Cardiac muscle cell (in vitro differentiated cells and primary cell): Measurements from ENCODE around the gene NUTF2. TPM values are rescaled to one million over a fixed set of nuclear protein-coding genes. Genes with fewer than 3 reads are reported as not detected.

ENCODE experiments used
- DNase-seq, 2 donors: peaks; one replicate each; pipeline versions ENCODE4 v3.0.0 to v3.0.0-alpha.2; 2010 to 2017; ENCODE audit warnings: low read depth in 1 of 2, low spot score in 1 of 2
- H3K27ac ChIP-seq: fragments of 200-600 bp; sonication (generic); 2 replicates; pipeline ENCODE4 v1.5.1; 2016
- H3K27me3 ChIP-seq: fragments of 200-600 bp; sonication (generic); 2 replicates; pipeline ENCODE4 v1.6.0; 2016; ENCODE audit warnings: control low read depth
- H3K36me3 ChIP-seq: fragments of 200-600 bp; sonication (generic); 2 replicates; pipeline ENCODE4 v1.5.1; 2016; ENCODE audit warnings: control low read depth
- H3K4me1 ChIP-seq: fragments of 200-600 bp; sonication (generic); 2 replicates; pipeline ENCODE4 v1.8.1; 2017; ENCODE audit warnings: low read depth, mild to moderate bottlenecking, mixed run types
- H3K4me3 ChIP-seq: fragments of 200-600 bp; sonication (generic); 2 replicates; pipeline ENCODE4 v1.5.1; 2016; ENCODE audit warnings: mild to moderate bottlenecking
- H3K9me3 ChIP-seq: fragments of 200-600 bp; sonication (generic); 2 replicates; pipeline ENCODE4 v1.5.1; 2017; ENCODE audit warnings: low read depth, mild to moderate bottlenecking, control low read depth
- polyA plus RNA-seq: library from polyadenylated mRNA; unstranded; fragments of >200 nt; fragmentation: Nextera tagmentation; extraction: Ambion mirVana; gene quantifications from 2 replicates; pipeline ENCODE4 v1.2.1, GENCODE V29; 2016
- total RNA-seq: library from RNA; depleted of rRNA; stranded (reverse); fragments of >200 nt; gene quantifications from 2 replicates; pipeline ENCODE4 v1.2.3, GENCODE V29; 2016
- TF ChIP-seq, protein P1 (sequence below): IDR thresholded peaks from 2 replicates; pipeline ENCODE4 v1.5.1; 2012; ENCODE audit warnings: low read depth, mild to moderate bottlenecking, low read length

The NUTF2 gene
- total and polyA plus RNA-seq, 2 experiments from 2014 or later, result 77.6 to 235 TPM

DNA sequence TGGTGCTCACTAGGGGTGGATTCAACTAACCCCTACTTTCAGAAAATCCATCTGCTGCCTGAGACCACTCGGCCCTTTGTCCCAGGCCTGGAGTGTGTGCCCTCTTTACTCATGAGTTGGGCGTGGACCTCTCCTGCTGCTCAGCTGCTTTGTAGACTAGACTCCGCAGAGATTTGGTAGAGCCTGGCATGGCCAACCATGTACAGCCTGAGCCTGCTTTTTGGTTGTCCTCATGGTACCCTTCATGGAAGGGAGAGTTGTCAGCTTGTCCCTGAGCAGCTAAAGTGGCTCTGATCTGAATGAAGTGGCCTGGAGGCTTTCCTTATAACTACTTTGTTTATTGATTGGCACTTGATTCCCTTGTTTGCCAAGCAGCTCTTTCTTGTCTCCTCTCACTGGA, 27.6 kb downstream of the NUTF2 start:
- no peak for DNase-seq
- H3K4me3 ChIP-seq, result no peak overlapping the region
- no peaks in the 10 kb centered on the region for H3K27me3 ChIP-seq
- H3K4me1 ChIP-seq, result peaks cover 4% of the 10 kb centered on the region
- TF ChIP-seq, protein P1, sequence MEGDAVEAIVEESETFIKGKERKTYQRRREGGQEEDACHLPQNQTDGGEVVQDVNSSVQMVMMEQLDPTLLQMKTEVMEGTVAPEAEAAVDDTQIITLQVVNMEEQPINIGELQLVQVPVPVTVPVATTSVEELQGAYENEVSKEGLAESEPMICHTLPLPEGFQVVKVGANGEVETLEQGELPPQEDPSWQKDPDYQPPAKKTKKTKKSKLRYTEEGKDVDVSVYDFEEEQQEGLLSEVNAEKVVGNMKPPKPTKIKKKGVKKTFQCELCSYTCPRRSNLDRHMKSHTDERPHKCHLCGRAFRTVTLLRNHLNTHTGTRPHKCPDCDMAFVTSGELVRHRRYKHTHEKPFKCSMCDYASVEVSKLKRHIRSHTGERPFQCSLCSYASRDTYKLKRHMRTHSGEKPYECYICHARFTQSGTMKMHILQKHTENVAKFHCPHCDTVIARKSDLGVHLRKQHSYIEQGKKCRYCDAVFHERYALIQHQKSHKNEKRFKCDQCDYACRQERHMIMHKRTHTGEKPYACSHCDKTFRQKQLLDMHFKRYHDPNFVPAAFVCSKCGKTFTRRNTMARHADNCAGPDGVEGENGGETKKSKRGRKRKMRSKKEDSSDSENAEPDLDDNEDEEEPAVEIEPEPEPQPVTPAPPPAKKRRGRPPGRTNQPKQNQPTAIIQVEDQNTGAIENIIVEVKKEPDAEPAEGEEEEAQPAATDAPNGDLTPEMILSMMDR, result no peak
- H3K36me3 ChIP-seq, result peaks cover 43% of the 10 kb centered on the region
- no peaks in the 10 kb centered on the region for H3K9me3 ChIP-seq
- no peak overlapping the region for H3K27ac ChIP-seq

DNA sequence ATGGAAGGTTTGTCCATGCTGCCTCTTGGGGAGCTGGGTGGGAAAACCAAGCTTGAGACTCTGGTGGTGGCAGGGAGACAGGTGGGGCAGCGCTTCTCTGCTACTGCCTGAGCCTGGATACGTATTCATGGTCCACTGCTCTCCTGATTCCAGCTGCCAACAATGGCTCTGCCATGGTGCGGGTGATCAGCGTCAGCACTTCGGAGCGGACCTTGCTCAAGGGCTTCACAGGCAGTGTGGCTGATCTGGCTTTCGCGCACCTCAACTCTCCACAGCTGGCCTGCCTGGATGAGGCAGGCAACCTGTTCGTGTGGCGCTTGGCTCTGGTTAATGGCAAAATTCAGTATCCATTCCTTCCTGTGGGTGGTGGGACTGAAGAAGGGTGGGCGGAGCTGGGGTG, 30.3 kb downstream of the NUTF2 start:
- H3K4me3 ChIP-seq, result no peak overlapping the region
- peaks cover 4% of the 10 kb centered on the region for H3K4me1 ChIP-seq
- no peaks in the 10 kb centered on the region for H3K27me3 ChIP-seq
- TF ChIP-seq, protein P1, result no peak
- peaks cover 48% of the 10 kb centered on the region for H3K36me3 ChIP-seq
- no peak for DNase-seq
- no peak overlapping the region for H3K27ac ChIP-seq
- H3K9me3 ChIP-seq, result no peaks in the 10 kb centered on the region

DNA sequence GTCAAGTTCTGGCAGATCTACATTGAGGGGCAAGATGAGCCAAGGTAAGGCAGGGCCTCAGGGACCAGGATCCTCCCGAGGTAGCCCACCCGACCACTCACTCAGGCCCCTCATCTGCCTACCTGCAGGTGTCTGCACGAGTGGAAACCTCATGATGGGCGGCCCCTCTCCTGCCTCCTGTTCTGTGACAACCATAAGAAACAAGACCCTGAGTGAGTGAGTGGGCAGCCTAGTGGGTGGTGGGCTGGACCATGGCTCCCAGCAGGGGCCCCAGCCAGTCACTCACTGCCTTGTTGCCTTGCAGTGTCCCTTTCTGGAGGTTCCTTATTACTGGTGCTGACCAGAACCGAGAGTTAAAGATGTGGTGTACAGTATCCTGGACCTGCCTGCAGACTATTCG, 31.5 kb downstream of the NUTF2 start:
- no peaks in the 10 kb centered on the region for H3K9me3 ChIP-seq
- TF ChIP-seq, protein P1, result no peak
- no peaks in the 10 kb centered on the region for H3K27me3 ChIP-seq
- no peak for DNase-seq
- H3K4me1 ChIP-seq, result peaks cover 4% of the 10 kb centered on the region
- H3K27ac ChIP-seq, result no peak overlapping the region
- H3K4me3 ChIP-seq, result no peak overlapping the region
- peaks cover 48% of the 10 kb centered on the region for H3K36me3 ChIP-seq

DNA sequence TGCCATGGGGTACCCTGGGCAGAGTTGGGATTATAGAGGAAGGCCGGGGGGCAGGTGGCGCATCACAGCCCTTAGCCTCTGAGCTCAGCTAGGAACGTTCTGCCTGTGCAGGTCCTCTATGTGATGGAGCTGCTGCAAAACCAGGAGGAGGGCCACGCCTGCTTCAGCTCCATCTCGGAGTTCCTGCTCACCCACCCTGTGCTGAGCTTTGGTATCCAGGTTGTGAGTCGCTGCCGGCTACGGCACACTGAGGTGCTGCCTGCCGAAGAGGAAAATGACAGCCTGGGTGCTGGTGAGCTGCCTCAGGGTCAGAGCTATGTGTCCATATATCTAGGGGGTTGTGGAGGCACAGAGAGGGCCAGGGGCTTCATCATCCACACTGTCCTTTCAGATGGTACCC, 32.1 kb downstream of the NUTF2 start:
- TF ChIP-seq, protein P1, result no peak
- Histone ChIP-seq H3K27me3 (no peaks in the 10 kb centered on the region), H3K9me3 (no peaks in the 10 kb centered on the region), H3K4me3 (no peak overlapping the region), H3K36me3 (peaks cover 48% of the 10 kb centered on the region), H3K4me1 (peaks cover 4% of the 10 kb centered on the region), H3K27ac (no peak overlapping the region)
- DNase-seq, result no peak

DNA sequence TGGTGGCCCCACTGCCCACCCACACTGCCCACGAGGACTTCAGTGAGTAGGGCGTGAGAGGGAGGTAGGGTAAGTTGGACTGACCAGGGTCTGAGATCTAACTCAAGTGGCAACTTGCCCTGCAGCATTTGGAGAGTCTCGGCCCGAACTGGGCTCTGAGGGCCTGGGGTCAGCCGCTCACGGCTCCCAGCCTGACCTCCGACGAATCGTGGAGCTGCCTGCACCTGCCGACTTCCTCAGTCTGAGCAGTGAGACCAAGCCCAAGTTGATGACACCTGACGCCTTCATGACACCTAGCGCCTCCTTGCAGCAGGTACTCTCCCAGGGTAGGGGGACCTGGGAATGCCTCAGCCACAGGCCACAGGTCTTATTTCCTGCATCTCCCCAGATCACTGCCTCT, 32.7 kb downstream of the NUTF2 start:
- TF ChIP-seq, protein P1, result no peak
- H3K4me3 ChIP-seq, result no peak overlapping the region
- peaks cover 48% of the 10 kb centered on the region for H3K36me3 ChIP-seq
- no peak overlapping the region for H3K27ac ChIP-seq
- DNase-seq, result no peak
- H3K27me3 ChIP-seq, result no peaks in the 10 kb centered on the region
- H3K4me1 ChIP-seq, result no peaks in the 10 kb centered on the region
- H3K9me3 ChIP-seq, result no peaks in the 10 kb centered on the region

DNA sequence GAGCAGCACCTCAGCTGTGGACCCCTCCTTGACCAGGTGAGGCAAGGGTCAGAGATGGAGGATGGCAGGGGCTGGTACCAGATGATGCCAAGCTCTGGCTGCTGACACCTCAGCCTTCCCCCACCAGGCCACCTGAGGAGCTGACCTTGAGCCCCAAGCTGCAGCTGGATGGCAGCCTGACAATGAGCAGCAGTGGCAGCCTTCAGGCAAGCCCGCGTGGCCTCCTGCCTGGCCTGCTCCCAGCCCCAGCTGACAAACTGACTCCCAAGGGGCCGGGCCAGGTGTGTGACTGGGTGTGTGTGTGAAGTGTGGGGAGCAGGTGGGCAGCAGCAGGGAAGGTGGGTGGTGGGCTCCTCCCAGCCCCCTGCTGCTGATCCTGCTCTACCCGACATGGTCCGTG, 33.2 kb downstream of the NUTF2 start:
- H3K4me1 ChIP-seq, result no peaks in the 10 kb centered on the region

More for the DNA sequence above, 33.2 kb downstream of the NUTF2 start:
- H3K27me3 ChIP-seq, result no peaks in the 10 kb centered on the region
- peaks cover 48% of the 10 kb centered on the region for H3K36me3 ChIP-seq
- H3K9me3 ChIP-seq, result no peaks in the 10 kb centered on the region
- no peak overlapping the region for H3K4me3 ChIP-seq
- TF ChIP-seq, protein P1, result no peak
- DNase-seq, result no peak
- H3K27ac ChIP-seq, result no peak overlapping the region
